Parathyroid adenoma (tissue), 2 donors: Measurements from ENCODE around the gene ARFGAP1.

Experiments
- H2AFZ ChIP-seq: fragments of 300-600 bp; sonication (generic); one replicate; pipeline ENCODE4 v1.7.0; 2017; ENCODE audit warnings: antibody characterized with exemption, mild to moderate bottlenecking
- H3K27ac ChIP-seq: fragments of 300-600 bp; sonication (generic); one replicate; pipeline ENCODE4 v1.7.0; 2017
- H3K27me3 ChIP-seq: fragments of 300-600 bp; sonication (generic); one replicate; pipeline ENCODE4 v1.7.0; 2017; ENCODE audit warnings: low read length; ENCODE audit not compliant: control insufficient read depth, insufficient read depth
- H3K36me3 ChIP-seq: fragments of 300-600 bp; sonication (generic); one replicate; pipeline ENCODE4 v1.7.0; 2017; ENCODE audit warnings: low read length; ENCODE audit not compliant: control insufficient read depth, insufficient read depth
- H3K4me1 ChIP-seq: fragments of 300-600 bp; sonication (generic); one replicate; pipeline ENCODE4 v1.7.0; 2017; ENCODE audit warnings: control low read depth
- H3K4me2 ChIP-seq: fragments of 300-600 bp; sonication (generic); one replicate; pipeline ENCODE4 v1.7.0; 2017; ENCODE audit warnings: low read length
- H3K4me3 ChIP-seq: fragments of 300-600 bp; sonication (generic); one replicate; pipeline ENCODE4 v1.7.0; 2017; ENCODE audit warnings: low read depth, low read length
- H3K79me2 ChIP-seq: fragments of 300-600 bp; sonication (generic); one replicate; pipeline ENCODE4 v1.7.0; 2017; ENCODE audit warnings: control low read depth
- H3K9ac ChIP-seq: fragments of 300-600 bp; sonication (generic); one replicate; pipeline ENCODE4 v1.7.0; 2017; ENCODE audit warnings: mild to moderate bottlenecking
- H3K9me3 ChIP-seq: fragments of 300-600 bp; sonication (generic); one replicate; pipeline ENCODE4 v1.7.0; 2017; ENCODE audit warnings: low read length; ENCODE audit not compliant: control insufficient read depth
- TF ChIP-seq, protein P1 (sequence below): fragments of 300-600 bp; sonication (generic); IDR thresholded peaks from one replicate; pipeline ENCODE4 v1.7.0; 2017; ENCODE audit warnings: antibody characterized with exemption, mild to moderate bottlenecking
- donor health status: primary hyperparathyroidism.

Gene ARFGAP1

DNA sequence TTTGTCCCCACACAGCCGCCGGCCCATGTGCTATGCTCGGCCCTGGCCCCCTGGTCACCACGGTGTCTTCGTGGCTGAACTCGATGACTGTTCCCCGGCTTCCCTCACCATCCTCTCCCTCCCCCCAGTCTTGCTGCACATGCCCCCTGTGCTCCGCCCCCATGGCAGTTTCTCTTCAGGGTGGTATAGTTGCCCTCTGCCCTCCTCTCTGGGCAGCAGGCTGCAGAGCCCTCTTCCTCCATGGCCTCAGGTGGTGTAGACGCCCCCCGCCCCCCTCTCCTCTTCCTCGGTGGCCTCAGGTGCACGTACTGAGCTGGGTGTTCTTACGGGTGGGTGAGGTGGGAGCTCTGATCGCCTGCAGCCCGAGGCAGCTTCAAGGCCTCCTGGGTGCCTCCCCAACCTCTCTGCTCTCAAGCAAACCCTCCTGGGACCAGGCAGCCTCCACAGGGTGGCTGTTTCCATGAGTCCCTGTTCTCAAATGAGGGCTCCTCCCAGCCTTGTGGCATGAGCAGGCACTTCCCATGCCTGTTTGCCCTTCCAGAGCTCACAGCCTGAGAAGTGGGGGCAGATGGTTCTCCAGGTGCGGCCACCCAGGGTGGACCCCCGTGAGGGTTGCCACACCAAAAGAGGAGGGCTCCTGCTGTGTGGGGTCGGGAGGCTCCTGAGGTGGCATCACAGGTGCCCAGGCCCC is 45.1 kb downstream of the ARFGAP1 start:
- TF ChIP-seq, protein P1, sequence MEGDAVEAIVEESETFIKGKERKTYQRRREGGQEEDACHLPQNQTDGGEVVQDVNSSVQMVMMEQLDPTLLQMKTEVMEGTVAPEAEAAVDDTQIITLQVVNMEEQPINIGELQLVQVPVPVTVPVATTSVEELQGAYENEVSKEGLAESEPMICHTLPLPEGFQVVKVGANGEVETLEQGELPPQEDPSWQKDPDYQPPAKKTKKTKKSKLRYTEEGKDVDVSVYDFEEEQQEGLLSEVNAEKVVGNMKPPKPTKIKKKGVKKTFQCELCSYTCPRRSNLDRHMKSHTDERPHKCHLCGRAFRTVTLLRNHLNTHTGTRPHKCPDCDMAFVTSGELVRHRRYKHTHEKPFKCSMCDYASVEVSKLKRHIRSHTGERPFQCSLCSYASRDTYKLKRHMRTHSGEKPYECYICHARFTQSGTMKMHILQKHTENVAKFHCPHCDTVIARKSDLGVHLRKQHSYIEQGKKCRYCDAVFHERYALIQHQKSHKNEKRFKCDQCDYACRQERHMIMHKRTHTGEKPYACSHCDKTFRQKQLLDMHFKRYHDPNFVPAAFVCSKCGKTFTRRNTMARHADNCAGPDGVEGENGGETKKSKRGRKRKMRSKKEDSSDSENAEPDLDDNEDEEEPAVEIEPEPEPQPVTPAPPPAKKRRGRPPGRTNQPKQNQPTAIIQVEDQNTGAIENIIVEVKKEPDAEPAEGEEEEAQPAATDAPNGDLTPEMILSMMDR = no peak

DNA sequence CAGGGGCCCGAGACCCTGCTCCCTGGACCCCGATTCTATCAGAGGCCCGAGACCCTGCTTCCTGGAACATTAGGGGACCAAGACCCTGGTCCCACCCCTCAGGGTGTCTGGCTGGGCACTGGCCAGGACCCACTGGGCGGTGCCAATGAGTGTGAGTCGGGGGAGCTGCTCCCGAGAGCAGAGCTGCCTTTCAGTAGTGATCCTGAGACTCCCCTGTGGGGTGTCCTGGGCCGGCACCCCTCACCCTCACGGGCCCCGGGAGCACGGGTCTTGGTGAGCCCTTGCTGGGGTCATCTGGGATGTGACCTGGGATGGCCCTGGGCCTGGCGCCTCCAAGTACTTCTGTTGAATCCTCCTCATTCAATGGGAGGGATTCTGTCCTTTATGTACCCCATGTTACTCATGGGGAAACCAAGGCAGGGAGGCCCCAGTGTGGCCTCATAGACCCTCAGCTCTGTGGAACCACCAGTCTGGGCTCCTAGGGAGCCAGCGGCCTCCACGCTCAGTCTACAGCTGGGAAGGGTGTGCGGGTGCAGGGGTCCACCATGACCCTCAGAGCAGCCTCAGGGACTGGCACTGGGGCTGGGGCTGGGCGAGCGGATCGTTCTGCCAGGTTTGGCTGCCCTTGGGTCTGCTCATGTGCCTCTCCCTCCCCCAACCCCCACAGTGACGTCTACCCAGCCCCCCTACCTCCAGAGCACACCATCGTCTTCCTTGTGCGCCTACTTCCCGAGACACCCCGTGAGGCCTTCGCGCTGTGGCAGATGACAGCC is 46.0 kb downstream of the ARFGAP1 start:
- no peak overlapping the region for H3K27ac ChIP-seq
- TF ChIP-seq, protein P1 = no peak
- no peaks in the 10 kb centered on the region for H3K27me3 ChIP-seq

More for the DNA sequence above, 45.1 kb downstream of the ARFGAP1 start:
- peaks cover 3% of the 10 kb centered on the region for H3K79me2 ChIP-seq
- H3K36me3 ChIP-seq = no peaks in the 10 kb centered on the region
- H3K9ac ChIP-seq = no peak overlapping the region
- H3K4me3 ChIP-seq = no peak overlapping the region
- no peaks in the 10 kb centered on the region for H3K9me3 ChIP-seq
- no peaks in the 10 kb centered on the region for H3K27me3 ChIP-seq
- no peak overlapping the region for H3K27ac ChIP-seq
- no peak overlapping the region for H2AFZ ChIP-seq
- no peak overlapping the region for H3K4me2 ChIP-seq
- H3K4me1 ChIP-seq = peaks cover 23% of the 10 kb centered on the region

DNA sequence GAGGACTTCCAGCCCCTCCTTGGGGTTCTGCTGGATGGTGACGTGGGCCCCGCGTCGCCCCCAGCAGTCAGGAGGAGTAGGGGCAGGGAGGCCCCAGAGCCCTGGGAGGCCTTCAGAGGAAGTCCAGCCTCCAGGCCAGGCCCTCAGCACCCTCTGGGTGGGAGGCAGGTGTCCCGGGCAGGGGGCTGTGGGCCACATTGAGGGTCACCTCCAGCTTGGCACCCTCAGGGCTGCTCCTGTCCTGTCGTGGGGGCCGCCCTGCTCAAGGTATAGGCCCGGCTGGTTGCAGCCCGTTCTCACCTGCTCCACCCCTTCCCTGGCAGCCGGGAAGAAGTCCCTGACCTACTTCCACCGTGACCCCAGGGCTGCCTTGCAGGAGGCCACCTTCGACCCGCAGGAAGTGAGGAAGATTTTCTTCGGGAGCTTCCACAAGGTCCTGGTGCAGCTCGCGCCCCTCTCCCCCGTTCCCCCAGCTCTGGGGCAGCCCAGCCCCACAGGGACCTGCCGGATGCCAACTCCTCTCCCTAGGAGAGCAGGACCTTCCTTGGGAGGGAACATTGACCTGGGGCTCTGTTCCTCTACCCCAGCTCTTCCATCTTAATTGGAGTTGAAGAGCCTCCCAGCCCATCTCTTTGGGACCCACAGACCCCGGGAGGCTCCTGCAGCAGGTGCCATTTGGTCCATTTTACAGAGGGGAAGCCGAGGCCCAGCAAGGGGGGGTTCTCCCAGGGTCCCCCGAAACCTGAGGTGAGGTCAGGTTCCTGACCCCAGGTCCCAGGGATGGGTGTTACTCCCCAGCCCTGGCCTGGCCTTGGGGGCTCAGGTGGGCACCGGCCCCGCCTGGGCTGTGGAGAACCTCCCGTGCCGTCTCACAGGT is 46.8 kb downstream of the ARFGAP1 start:
- H3K27ac ChIP-seq = no peak overlapping the region
- peaks cover 3% of the 10 kb centered on the region for H3K79me2 ChIP-seq
- H3K4me1 ChIP-seq = peaks cover 16% of the 10 kb centered on the region
- H3K36me3 ChIP-seq = no peaks in the 10 kb centered on the region
- no peak overlapping the region for H3K9ac ChIP-seq
- H3K27me3 ChIP-seq = no peaks in the 10 kb centered on the region
- no peaks in the 10 kb centered on the region for H3K9me3 ChIP-seq
- TF ChIP-seq, protein P1 = no peak
- H3K4me2 ChIP-seq = no peak overlapping the region
- no peak overlapping the region for H2AFZ ChIP-seq
- no peak overlapping the region for H3K4me3 ChIP-seq

More for the DNA sequence above, 46.0 kb downstream of the ARFGAP1 start:
- H3K4me2 ChIP-seq = no peak overlapping the region
- H3K79me2 ChIP-seq = peaks cover 3% of the 10 kb centered on the region
- no peaks in the 10 kb centered on the region for H3K9me3 ChIP-seq
- peaks cover 22% of the 10 kb centered on the region for H3K4me1 ChIP-seq
- no peaks in the 10 kb centered on the region for H3K36me3 ChIP-seq
- H3K4me3 ChIP-seq = no peak overlapping the region
- no peak overlapping the region for H2AFZ ChIP-seq
- no peak overlapping the region for H3K9ac ChIP-seq

DNA sequence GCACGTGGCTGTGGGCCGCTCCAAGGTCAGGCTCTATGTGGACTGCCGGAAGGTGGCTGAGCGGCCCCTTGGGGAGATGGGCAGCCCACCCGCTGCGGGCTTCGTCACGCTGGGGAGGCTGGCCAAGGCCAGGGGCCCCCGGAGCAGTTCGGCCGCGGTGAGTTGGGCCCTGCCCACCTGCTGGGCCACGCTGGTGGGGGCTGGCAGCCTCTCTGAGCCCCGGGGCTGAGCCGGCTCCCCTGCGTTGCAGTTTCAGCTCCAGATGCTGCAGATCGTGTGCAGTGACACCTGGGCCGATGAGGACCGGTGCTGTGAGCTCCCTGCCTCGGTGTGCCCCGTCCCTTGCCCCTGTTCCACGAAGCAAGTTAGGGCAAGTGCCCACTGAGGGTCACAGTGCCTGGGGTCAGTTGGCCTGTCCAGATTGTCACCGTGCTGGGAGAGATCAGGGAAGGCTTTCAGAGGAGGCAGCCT is 47.5 kb downstream of the ARFGAP1 start:
- Histone ChIP-seq H3K79me2 (peaks cover 6% of the 10 kb centered on the region), H3K4me3 (no peak overlapping the region), H3K9ac (no peak overlapping the region), H3K9me3 (no peaks in the 10 kb centered on the region), H3K36me3 (no peaks in the 10 kb centered on the region), H3K4me2 (no peak overlapping the region), H3K4me1 (peaks cover 12% of the 10 kb centered on the region), H3K27me3 (no peaks in the 10 kb centered on the region), H2AFZ (no peak overlapping the region), H3K27ac (no peak overlapping the region)
- TF ChIP-seq, protein P1 = no peak
